ENCODE results near the gene LIN7A.

LIN7A gene

DNA sequence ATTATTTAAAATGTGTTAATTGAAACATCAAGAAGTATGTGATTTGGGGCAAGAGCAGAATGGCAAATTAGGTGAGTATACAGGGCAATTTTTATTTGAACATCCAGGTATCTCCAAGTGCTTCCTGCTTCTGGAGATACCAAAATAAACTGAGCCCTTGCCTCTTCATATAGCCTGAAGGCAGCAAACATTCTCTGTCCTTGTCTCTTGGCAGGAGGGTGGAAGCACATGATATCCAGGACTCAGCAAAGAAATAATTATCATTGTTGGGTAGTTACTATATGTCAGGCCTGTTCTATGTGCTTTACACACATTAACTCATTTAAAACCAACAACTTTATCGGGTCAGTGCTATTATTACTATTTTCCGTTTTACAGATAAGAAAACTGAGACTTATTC lies 12.5 kb downstream of the LIN7A start:
- TF ChIP-seq, protein P1, sequence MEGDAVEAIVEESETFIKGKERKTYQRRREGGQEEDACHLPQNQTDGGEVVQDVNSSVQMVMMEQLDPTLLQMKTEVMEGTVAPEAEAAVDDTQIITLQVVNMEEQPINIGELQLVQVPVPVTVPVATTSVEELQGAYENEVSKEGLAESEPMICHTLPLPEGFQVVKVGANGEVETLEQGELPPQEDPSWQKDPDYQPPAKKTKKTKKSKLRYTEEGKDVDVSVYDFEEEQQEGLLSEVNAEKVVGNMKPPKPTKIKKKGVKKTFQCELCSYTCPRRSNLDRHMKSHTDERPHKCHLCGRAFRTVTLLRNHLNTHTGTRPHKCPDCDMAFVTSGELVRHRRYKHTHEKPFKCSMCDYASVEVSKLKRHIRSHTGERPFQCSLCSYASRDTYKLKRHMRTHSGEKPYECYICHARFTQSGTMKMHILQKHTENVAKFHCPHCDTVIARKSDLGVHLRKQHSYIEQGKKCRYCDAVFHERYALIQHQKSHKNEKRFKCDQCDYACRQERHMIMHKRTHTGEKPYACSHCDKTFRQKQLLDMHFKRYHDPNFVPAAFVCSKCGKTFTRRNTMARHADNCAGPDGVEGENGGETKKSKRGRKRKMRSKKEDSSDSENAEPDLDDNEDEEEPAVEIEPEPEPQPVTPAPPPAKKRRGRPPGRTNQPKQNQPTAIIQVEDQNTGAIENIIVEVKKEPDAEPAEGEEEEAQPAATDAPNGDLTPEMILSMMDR (IDR thresholded peaks at IDR 0.05; ENCODE audit: control insufficient read depth, extremely low read depth, insufficient read depth) = no peak
- H3K4me3 ChIP-seq (ENCODE audit: low read depth, low read length) = 0 out of 2 replicates have a peak overlapping the region, but pooled peaks have one; percentile 9
- DNase-seq (ENCODE audit: low read depth) = peak; percentile 93

DNA sequence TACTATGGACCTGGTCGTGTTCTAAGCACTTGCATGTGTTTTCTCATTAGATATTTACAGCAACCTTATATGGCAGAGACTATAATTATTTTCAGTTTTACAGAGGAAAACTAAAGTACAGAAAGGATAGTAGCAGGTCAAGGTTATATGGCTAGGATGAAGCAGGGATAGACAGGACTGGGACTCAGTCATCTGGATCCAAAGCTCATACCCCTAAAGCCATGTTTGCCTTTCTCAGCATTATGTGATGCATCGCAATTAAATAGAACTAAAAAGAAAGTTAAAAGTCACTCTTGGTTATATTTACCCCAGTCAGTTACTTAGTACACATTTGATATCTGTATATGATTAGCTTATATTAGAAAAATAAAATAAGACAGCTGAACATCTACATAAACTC lies 13.3 kb downstream of the LIN7A start:
- TF ChIP-seq, protein P1 (IDR thresholded peaks at IDR 0.05; ENCODE audit: control insufficient read depth, extremely low read depth, insufficient read depth) = no peak
- H3K4me3 ChIP-seq (ENCODE audit: low read depth, low read length) = no peak overlapping the region
- no peak for DNase-seq (ENCODE audit: low read depth)

DNA sequence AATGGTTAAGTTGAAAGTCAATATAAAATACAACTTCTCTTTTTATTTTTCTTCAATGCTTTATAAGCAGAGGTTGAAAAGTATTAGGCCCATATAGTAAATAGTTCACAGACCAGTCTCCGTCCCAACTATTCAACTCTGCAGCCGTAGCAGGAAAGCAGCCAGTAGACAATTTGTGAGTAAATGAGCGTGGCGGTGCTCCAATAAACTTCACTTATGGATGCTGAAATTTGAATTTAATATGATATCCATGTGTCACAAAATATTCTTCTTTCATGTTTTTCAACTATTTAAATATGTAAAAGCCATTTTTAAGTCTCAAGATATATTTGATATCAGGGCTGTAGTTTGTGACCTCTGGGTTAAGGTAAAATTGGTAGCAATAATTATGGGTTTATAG lies 17.7 kb downstream of the LIN7A start:
- no peak overlapping the region for H3K4me3 ChIP-seq (ENCODE audit: low read depth, low read length)
- TF ChIP-seq, protein P1 (IDR thresholded peaks at IDR 0.05; ENCODE audit: control insufficient read depth, extremely low read depth, insufficient read depth) = no peak
- DNase-seq (ENCODE audit: low read depth) = no peak

DNA sequence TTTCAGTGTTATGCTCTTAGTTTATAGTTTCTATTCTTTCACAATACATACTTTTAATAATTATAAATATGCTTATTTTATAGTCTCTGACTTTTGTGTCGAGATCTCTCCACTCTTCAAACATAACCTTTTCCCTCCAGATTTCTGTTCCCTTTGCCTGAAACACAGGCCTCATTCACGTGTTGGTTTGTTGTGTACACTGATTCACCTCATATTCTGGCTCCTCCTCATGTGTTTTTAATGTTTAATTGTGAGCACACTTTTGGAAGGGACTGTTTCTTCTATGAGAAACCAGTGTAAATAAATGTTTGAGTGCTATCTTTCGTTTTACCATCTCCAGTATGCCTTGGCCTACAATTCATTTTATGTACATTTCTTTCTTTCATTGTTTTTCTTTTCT lies 20.1 kb downstream of the LIN7A start:
- no peak overlapping the region for H3K4me3 ChIP-seq (ENCODE audit: low read depth, low read length)
- DNase-seq (ENCODE audit: low read depth) = no peak
- TF ChIP-seq, protein P1 (IDR thresholded peaks at IDR 0.05; ENCODE audit: control insufficient read depth, extremely low read depth, insufficient read depth) = no peak

DNA sequence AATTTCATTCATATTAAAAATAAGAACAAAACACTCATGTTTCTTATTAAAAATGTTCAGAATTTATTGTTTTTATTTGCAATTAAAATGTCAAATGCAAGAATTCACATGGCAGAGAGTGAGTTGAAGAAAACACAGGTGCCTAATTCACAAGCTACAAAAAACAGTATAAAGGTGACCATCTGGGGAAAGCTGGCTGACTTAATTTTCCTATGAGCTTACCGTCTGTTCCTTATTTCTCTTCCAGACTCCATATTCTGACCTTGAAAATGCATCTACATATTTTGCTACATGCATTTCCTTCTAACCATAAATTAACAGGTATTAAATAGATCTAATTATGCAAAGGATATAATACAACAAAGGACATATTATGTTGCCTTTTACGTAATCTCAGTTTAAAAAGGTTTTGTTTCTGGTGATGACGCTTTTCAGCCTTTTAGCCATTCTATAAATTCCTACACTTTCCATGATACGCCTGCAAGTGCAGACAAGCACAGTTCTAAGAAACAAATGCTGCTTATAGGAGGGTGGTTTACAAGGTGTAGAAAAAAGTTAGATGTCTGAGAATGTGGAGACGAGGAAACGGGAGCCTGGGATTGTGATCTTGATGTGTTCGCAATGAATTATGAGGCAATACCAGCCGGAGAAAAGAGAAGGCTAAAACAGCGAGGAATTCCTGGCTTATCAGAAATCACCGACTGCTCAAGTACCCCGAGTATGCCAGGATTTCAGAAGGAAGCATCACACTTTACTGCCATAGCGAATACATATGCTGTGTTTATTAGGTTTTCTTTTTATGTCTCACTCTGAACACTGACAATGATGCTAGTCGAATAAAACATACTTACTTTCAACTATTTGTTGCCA lies 24.6 kb downstream of the LIN7A start:
- DNase-seq (ENCODE audit: low read depth) = no peak
- TF ChIP-seq, protein P1 (IDR thresholded peaks at IDR 0.05; ENCODE audit: control insufficient read depth, extremely low read depth, insufficient read depth) = no peak
- H3K4me3 ChIP-seq (ENCODE audit: low read depth, low read length) = no peak overlapping the region

DNA sequence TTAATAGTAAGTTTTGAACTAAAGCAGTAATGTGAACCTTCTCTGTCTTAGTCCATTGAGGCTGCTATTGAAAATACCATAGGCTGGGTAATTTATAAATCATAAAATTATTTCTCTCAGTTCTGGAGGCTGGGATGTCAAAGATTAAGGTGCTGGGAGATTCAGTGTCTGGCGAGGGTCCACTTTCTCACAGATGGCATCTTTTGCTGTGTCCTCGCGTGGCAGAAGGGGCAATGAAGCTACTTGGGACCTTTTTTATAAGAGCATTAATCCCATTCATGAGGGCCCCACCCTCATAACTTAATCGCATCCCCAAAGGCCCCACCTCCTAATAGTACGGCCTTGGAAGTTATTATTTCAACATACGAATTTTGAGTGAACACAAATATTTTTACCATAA lies 28.4 kb downstream of the LIN7A start:
- no peak overlapping the region for H3K4me3 ChIP-seq (ENCODE audit: low read depth, low read length)
- TF ChIP-seq, protein P1 (IDR thresholded peaks at IDR 0.05; ENCODE audit: control insufficient read depth, extremely low read depth, insufficient read depth) = no peak
- no peak for DNase-seq (ENCODE audit: low read depth)

DNA sequence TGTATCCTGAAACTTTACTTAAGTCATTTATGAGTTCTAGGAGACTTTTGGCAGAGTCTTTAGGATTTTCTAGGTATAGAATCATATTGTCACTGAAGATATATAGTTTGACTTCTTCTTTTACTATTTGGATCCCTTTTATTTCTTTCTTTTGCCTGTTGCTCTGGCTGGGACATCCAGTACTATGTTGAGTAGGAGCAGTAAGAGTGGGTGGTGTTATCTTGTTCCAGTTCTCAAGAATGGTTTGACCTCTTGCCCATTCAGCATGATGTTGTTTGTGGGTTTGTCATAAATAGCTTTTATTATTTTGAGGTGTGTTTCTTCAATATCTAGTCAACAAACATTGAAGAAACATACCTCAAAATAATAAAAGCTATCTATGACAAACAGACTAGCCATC lies 35.0 kb downstream of the LIN7A start:
- DNase-seq (ENCODE audit: low read depth) = no peak
- TF ChIP-seq, protein P1 (IDR thresholded peaks at IDR 0.05; ENCODE audit: control insufficient read depth, extremely low read depth, insufficient read depth) = no peak
- H3K4me3 ChIP-seq (ENCODE audit: low read depth, low read length) = no peak overlapping the region

Data from LNCaP clone FGC (cell line).